ENCODE measurements around the gene ADRA2C.
A peak's percentile ranks its signal among the peaks of the same experiment; 100 is the strongest.

The ADRA2C gene

GRCh38 chr4:3766036-3766784 is at the start of gene ADRA2C:
ADRA2C (plus strand) TSS chr4:3766385; CDS start chr4:3766607, 222 bp downstream.
- peak; percentile 37 for DNase-seq

GRCh38 chr4:3716631-3717235 is 49.5 kb upstream of the ADRA2C start:
- no peak for DNase-seq

GRCh38 chr4:3717241-3717640 is 48.9 kb upstream of the ADRA2C start:
- DNase-seq, result no peak

- DNase-seq, result no peak
These were observed 47.7 kb upstream of the ADRA2C start for GRCh38 chr4:3718462-3718861.

- no peak for DNase-seq
These were observed 47.0 kb upstream of the ADRA2C start for GRCh38 chr4:3719191-3719590.

GRCh38 chr4:3719836-3720235 is 46.3 kb upstream of the ADRA2C start:
- DNase-seq, result no peak

- peak; percentile 23 for DNase-seq
These were observed 45.7 kb upstream of the ADRA2C start for GRCh38 chr4:3720466-3720865.

GRCh38 chr4:3721186-3721585 is 45.0 kb upstream of the ADRA2C start:
- no peak for DNase-seq

GRCh38 chr4:3721627-3722026 is 44.6 kb upstream of the ADRA2C start:
- no peak for DNase-seq

GRCh38 chr4:3722446-3723231 is 43.5 kb upstream of the ADRA2C start:
- DNase-seq, result no peak

- DNase-seq, result no peak
These were observed 42.9 kb upstream of the ADRA2C start for GRCh38 chr4:3723232-3723642.

GRCh38 chr4:3724319-3725231 is 41.6 kb upstream of the ADRA2C start:
- peak; percentile 18 for DNase-seq

- peak; percentile 2 for DNase-seq
These were observed 40.0 kb upstream of the ADRA2C start for GRCh38 chr4:3725936-3726870.

- peak; percentile 7 for DNase-seq
These were observed 38.2 kb upstream of the ADRA2C start for GRCh38 chr4:3727847-3728469.

GRCh38 chr4:3729188-3729881 is 36.9 kb upstream of the ADRA2C start:
- peak; percentile 14 for DNase-seq

GRCh38 chr4:3729882-3730226 is 36.3 kb upstream of the ADRA2C start:
- no peak for DNase-seq

GRCh38 chr4:3730422-3731190 is 35.6 kb upstream of the ADRA2C start:
- DNase-seq, result peak; percentile 70

- peak; percentile 46 for DNase-seq
These were observed 33.8 kb upstream of the ADRA2C start for GRCh38 chr4:3732076-3733028.

Measured in NCI-H345 (cell line).